GM21526 (cell line): ENCODE measurements around the gene IKBKE.

Experiments
- ATAC-seq: cut with Tn5 transposase; IDR thresholded peaks from one replicate; pipeline ENCODE4 v1.9.1; 2021; ENCODE audit warnings: moderate library complexity; ENCODE audit not compliant: unreplicated experiment, low FRiP score

IKBKE gene

GRCh38 chr1:206509612-206510257 lies 39.5 kb downstream of the IKBKE start:
- ATAC-seq, result no peak

- no peak for ATAC-seq
These were observed 40.1 kb downstream of the IKBKE start for GRCh38 chr1:206510371-206510770.

GRCh38 chr1:206511362-206512057 lies 41.2 kb downstream of the IKBKE start:
- ATAC-seq, result no peak

GRCh38 chr1:206512058-206512850 lies 42.0 kb downstream of the IKBKE start:
- no peak for ATAC-seq

- ATAC-seq, result no peak
These were observed 42.5 kb downstream of the IKBKE start for GRCh38 chr1:206512851-206513180.

GRCh38 chr1:206513312-206514111 lies 43.2 kb downstream of the IKBKE start:
- ATAC-seq, result no peak

GRCh38 chr1:206514813-206515387 lies 44.6 kb downstream of the IKBKE start:
- no peak for ATAC-seq

- ATAC-seq, result no peak
These were observed 46.4 kb downstream of the IKBKE start for GRCh38 chr1:206516728-206516990.

GRCh38 chr1:206517784-206518183 lies 47.5 kb downstream of the IKBKE start:
- no peak for ATAC-seq

GRCh38 chr1:206518206-206518605 lies 47.9 kb downstream of the IKBKE start:
- no peak for ATAC-seq

- ATAC-seq, result no peak
These were observed 48.5 kb downstream of the IKBKE start for GRCh38 chr1:206518743-206519142.

GRCh38 chr1:206521127-206521526 lies 50.9 kb downstream of the IKBKE start:
- no peak for ATAC-seq

GRCh38 chr1:206521694-206522402 lies 51.6 kb downstream of the IKBKE start:
- ATAC-seq, result no peak

- no peak for ATAC-seq
These were observed 54.6 kb downstream of the IKBKE start for GRCh38 chr1:206524739-206525364.

GRCh38 chr1:206526064-206526911 lies 56.0 kb downstream of the IKBKE start:
- ATAC-seq, result no peak

- no peak for ATAC-seq
These were observed 59.1 kb downstream of the IKBKE start for GRCh38 chr1:206529425-206529824.

- no peak for ATAC-seq
These were observed 62.1 kb downstream of the IKBKE start for GRCh38 chr1:206532368-206532767.

- no peak for ATAC-seq
These were observed 64.3 kb downstream of the IKBKE start for GRCh38 chr1:206534552-206534951.

- no peak for ATAC-seq
These were observed 65.5 kb downstream of the IKBKE start for GRCh38 chr1:206535853-206536188.
